SU-DHL-6 (cell line): ENCODE measurements around the gene RBM19.

ENCODE experiments used
- H2AFZ ChIP-seq: fragments of 200-600 bp; sonication (generic); 2 replicates; pipeline ENCODE4 v1.6.1; 2014; ENCODE audit warnings: low read depth, mild to moderate bottlenecking, moderate library complexity, mixed read lengths, antibody characterized with exemption, low read length; ENCODE audit not compliant: severe bottlenecking
- H3F3A ChIP-seq: fragments of 200-600 bp; shearing (Covaris generic); 2 replicates; pipeline ENCODE4 v1.6.0; 2016; ENCODE audit warnings: antibody characterized with exemption, mild to moderate bottlenecking; ENCODE audit not compliant: insufficient read depth
- H3K27ac ChIP-seq: fragments of 200-600 bp; sonication (generic); 2 replicates; pipeline ENCODE4 v1.5.1; 2016; ENCODE audit warnings: low read depth, mild to moderate bottlenecking, low read length, moderate library complexity, mixed read lengths
- H3K27me3 ChIP-seq: fragments of 200-600 bp; sonication (generic), shearing (Covaris generic); 2 replicates; pipeline ENCODE4 v1.6.0; 2014; ENCODE audit warnings: mild to moderate bottlenecking, low read length
- H3K36me3 ChIP-seq: fragments of 200-600 bp; sonication (generic); 2 replicates; pipeline ENCODE4 v1.6.1; 2014; ENCODE audit warnings: mild to moderate bottlenecking, low read length, mixed read lengths
- H3K4me2 ChIP-seq: fragments of 300-600, 200-600 bp; shearing (Covaris generic), sonication (generic); 2 replicates; pipeline ENCODE4 v1.6.0; 2014; ENCODE audit warnings: low read length, low read depth, mild to moderate bottlenecking; ENCODE audit not compliant: poor library complexity, severe bottlenecking
- H3K4me3 ChIP-seq: fragments of 200-600 bp; sonication (generic); 2 replicates; pipeline ENCODE4 v1.5.1; 2014; ENCODE audit warnings: antibody characterized with exemption, low read length, mild to moderate bottlenecking, mixed read lengths; ENCODE audit not compliant: insufficient read depth, poor library complexity, severe bottlenecking
- H3K79me2 ChIP-seq: fragments of 200-600 bp; sonication (generic); 2 replicates; pipeline ENCODE4 v1.6.1; 2014; ENCODE audit warnings: mild to moderate bottlenecking, low read length, moderate library complexity; ENCODE audit not compliant: insufficient read depth
- H3K9ac ChIP-seq: fragments of 200-600 bp; sonication (generic); 2 replicates; pipeline ENCODE4 v1.7.0; 2014; ENCODE audit warnings: mild to moderate bottlenecking, low read length
- H3K9me2 ChIP-seq: fragments of 200-600 bp; sonication (generic); replicated peaks from 2 replicates; pipeline ENCODE4 v1.6.1; 2014; ENCODE audit warnings: low read length; ENCODE audit not compliant: insufficient read depth
- H3K9me3 ChIP-seq: fragments of 200-600 bp; sonication (generic); 2 replicates; pipeline ENCODE4 v1.6.1; 2014; ENCODE audit warnings: low read length, mixed read lengths; ENCODE audit not compliant: insufficient read depth
- H4K20me1 ChIP-seq: fragments of 200-600 bp; sonication (generic); 2 replicates; pipeline ENCODE4 v1.6.1; 2014; ENCODE audit warnings: low read depth, mild to moderate bottlenecking, antibody characterized with exemption, low read length, moderate library complexity, mixed read lengths
- EZH2phosphoT487 ChIP-seq: fragments of 200-600 bp; sonication (generic), shearing (Covaris generic); conservative IDR thresholded peaks from 2 replicates; pipeline ENCODE4 v1.6.1; 2018; ENCODE audit warnings: mild to moderate bottlenecking, antibody characterized with exemption, low read length, moderate library complexity, mixed read lengths
- TF ChIP-seq, protein P1 (sequence below): fragments of 200-600 bp; sonication (generic); IDR thresholded peaks from one replicate; pipeline ENCODE4 v1.5.1; 2017; ENCODE audit warnings: antibody characterized with exemption, mild to moderate bottlenecking, low read length, moderate library complexity; ENCODE audit not compliant: insufficient read depth, poor library complexity, severe bottlenecking

RBM19 gene

GRCh38 chr12:113987261-113988063 is 21.3 kb upstream of the RBM19 start:
- Histone ChIP-seq H3K9me3 (no peaks in the 10 kb centered on the region), H3K27ac (no peak overlapping the region), H3K9ac (no peak overlapping the region), H3K36me3 (no peaks in the 10 kb centered on the region), H2AFZ (no peak overlapping the region), H4K20me1 (no peaks in the 10 kb centered on the region), H3K9me2 (no peaks in the 10 kb centered on the region), H3F3A (no peaks in the 10 kb centered on the region), H3K27me3 (no peaks in the 10 kb centered on the region), H3K4me2 (no peak overlapping the region), H3K79me2 (no peaks in the 10 kb centered on the region), H3K4me3 (no peak overlapping the region)
- TF ChIP-seq EZH2phosphoT487, result no peak
- TF ChIP-seq, protein P1, sequence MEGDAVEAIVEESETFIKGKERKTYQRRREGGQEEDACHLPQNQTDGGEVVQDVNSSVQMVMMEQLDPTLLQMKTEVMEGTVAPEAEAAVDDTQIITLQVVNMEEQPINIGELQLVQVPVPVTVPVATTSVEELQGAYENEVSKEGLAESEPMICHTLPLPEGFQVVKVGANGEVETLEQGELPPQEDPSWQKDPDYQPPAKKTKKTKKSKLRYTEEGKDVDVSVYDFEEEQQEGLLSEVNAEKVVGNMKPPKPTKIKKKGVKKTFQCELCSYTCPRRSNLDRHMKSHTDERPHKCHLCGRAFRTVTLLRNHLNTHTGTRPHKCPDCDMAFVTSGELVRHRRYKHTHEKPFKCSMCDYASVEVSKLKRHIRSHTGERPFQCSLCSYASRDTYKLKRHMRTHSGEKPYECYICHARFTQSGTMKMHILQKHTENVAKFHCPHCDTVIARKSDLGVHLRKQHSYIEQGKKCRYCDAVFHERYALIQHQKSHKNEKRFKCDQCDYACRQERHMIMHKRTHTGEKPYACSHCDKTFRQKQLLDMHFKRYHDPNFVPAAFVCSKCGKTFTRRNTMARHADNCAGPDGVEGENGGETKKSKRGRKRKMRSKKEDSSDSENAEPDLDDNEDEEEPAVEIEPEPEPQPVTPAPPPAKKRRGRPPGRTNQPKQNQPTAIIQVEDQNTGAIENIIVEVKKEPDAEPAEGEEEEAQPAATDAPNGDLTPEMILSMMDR, result no peak

DNA sequence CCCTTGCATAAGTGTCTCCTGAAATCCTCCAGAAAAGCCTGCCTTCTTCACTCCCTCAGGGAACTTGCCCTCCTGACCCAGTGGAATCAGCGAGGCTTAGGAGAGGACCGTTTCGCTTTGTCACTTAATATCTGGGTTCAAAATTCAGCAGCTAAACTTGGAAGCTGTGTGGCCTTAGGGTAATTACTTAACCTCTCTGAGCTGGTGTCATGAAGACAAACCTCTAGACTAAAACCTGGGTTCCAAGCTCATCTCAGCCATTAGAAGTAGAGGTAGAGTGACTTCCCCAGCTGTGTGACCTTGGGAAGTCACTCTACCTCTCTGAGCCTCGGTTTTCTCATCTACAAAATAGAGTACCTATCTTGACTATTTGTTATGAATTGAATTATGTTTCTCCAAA is 18.3 kb upstream of the RBM19 start:
- Histone ChIP-seq H3K4me3 (no peak overlapping the region), H3K27me3 (no peaks in the 10 kb centered on the region)
- no peak for TF ChIP-seq EZH2phosphoT487
- TF ChIP-seq, protein P1, result no peak

DNA sequence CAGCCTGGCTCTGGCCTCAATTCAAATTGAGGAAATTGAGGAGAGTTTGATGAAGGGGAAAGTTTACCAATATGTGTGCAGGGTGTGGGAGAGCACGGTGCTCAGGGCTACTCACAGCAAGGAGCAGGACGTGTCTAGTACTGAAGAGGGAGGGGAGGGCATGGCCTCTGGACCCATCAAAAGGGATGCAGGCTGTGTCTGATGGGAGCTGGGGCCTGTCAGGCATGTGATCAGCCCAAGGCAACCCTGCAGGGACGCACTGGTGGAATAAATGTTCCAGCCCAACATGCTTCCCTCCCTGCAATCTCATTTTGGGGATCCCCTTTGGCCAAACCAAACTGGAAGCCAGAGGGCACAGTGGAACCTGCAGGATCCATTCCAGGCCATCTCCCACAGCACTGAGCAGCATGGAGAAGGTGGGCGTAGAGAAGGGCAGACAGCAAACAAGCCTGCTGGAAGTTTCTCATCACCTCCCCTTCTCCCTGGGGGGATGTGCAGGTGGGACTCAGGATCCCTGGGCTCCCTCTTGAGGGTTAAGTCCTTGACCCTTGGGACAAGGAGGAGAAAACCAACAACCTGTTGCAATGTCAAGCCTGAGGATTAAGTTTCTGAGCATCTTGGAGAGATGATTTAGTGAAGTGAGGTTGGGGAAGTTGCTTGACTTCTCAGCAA is 17.8 kb upstream of the RBM19 start:
- Histone ChIP-seq H3K27ac (no peak overlapping the region), H3K4me3 (no peak overlapping the region), H4K20me1 (no peaks in the 10 kb centered on the region), H3K79me2 (no peaks in the 10 kb centered on the region), H3K36me3 (no peaks in the 10 kb centered on the region), H3K27me3 (no peaks in the 10 kb centered on the region), H2AFZ (no peak overlapping the region), H3F3A (no peaks in the 10 kb centered on the region), H3K9me2 (no peaks in the 10 kb centered on the region), H3K4me2 (no peak overlapping the region), H3K9ac (no peak overlapping the region), H3K9me3 (no peaks in the 10 kb centered on the region)
- TF ChIP-seq EZH2phosphoT487, result no peak
- TF ChIP-seq, protein P1, result no peak

More for the DNA sequence above, 18.3 kb upstream of the RBM19 start:
- Histone ChIP-seq H3K79me2 (no peaks in the 10 kb centered on the region), H3K27ac (no peak overlapping the region), H3K4me2 (no peak overlapping the region), H3K36me3 (no peaks in the 10 kb centered on the region), H3K9ac (no peak overlapping the region), H3K9me2 (no peaks in the 10 kb centered on the region), H4K20me1 (no peaks in the 10 kb centered on the region), H2AFZ (no peak overlapping the region), H3K9me3 (no peaks in the 10 kb centered on the region), H3F3A (no peaks in the 10 kb centered on the region)
